KOPT-K1 (cell line): ENCODE data around the gene SPINT2.
"Not testable (repeated sequence)": the region's sequence is repeated elsewhere in the genome, so short reads cannot be mapped to it uniquely, and the experiment has no call there.

Experiments
- H3K27ac ChIP-seq: fragments of 200-600 bp; sonication (generic); 2 replicates; pipeline ENCODE4 v1.5.1; 2016; ENCODE audit warnings: antibody characterized with exemption, mild to moderate bottlenecking, low read depth, low read length; ENCODE audit not compliant: poor library complexity, severe bottlenecking
- H3K36me3 ChIP-seq: fragments of 200-600 bp; sonication (generic); 2 replicates; pipeline ENCODE4 v1.5.1; 2017; ENCODE audit warnings: antibody characterized with exemption, mild to moderate bottlenecking, low read length, moderate library complexity; ENCODE audit not compliant: insufficient read depth
- H3K9me3 ChIP-seq: fragments of 200-600 bp; sonication (generic); 2 replicates; pipeline ENCODE4 v1.5.1; 2017; ENCODE audit warnings: antibody characterized with exemption, low read length, mild to moderate bottlenecking; ENCODE audit not compliant: insufficient read depth, poor library complexity, severe bottlenecking

Gene SPINT2

GRCh38 chr19:38264486-38265212 lies at the start of gene SPINT2:
TSS of gene SPINT2 (plus strand) at chr19:38264573. CDS start at chr19:38264893, 320 bp downstream.
- Histone ChIP-seq H3K36me3 (no peaks in the 10 kb centered on the region), H3K27ac (peak within 1 kb of the TSS; percentile 16), H3K9me3 (no peaks in the 10 kb centered on the region)

- Histone ChIP-seq H3K9me3 (no peaks in the 10 kb centered on the region), H3K27ac (no peak overlapping the region), H3K36me3 (no peaks in the 10 kb centered on the region)
These were observed 47.4 kb upstream of the SPINT2 start for GRCh38 chr19:38216785-38217641.

GRCh38 chr19:38218204-38218603 lies 46.2 kb upstream of the SPINT2 start:
- H3K36me3 ChIP-seq: no peaks in the 10 kb centered on the region
- no peak overlapping the region for H3K27ac ChIP-seq
- no peaks in the 10 kb centered on the region for H3K9me3 ChIP-seq

- no peak overlapping the region for H3K27ac ChIP-seq
- H3K9me3 ChIP-seq: no peaks in the 10 kb centered on the region
- no peaks in the 10 kb centered on the region for H3K36me3 ChIP-seq
These were observed 45.2 kb upstream of the SPINT2 start for GRCh38 chr19:38219221-38219620.

GRCh38 chr19:38221421-38221820 lies 43.0 kb upstream of the SPINT2 start:
- H3K36me3 ChIP-seq: no peaks in the 10 kb centered on the region
- H3K9me3 ChIP-seq: no peaks in the 10 kb centered on the region
- no peak overlapping the region for H3K27ac ChIP-seq

GRCh38 chr19:38221919-38222830 lies 42.2 kb upstream of the SPINT2 start:
- no peaks in the 10 kb centered on the region for H3K9me3 ChIP-seq
- H3K36me3 ChIP-seq: no peaks in the 10 kb centered on the region
- no peak overlapping the region for H3K27ac ChIP-seq

GRCh38 chr19:38223119-38223523 lies 41.3 kb upstream of the SPINT2 start:
- H3K27ac ChIP-seq: no peak overlapping the region

GRCh38 chr19:38223617-38224013 lies 40.8 kb upstream of the SPINT2 start:
- Histone ChIP-seq H3K36me3 (no peaks in the 10 kb centered on the region), H3K27ac (no peak overlapping the region), H3K9me3 (no peaks in the 10 kb centered on the region)

More at GRCh38 chr19:38223119-38223523, 41.3 kb upstream of the SPINT2 start:
- H3K36me3 ChIP-seq: no peaks in the 10 kb centered on the region
- no peaks in the 10 kb centered on the region for H3K9me3 ChIP-seq

GRCh38 chr19:38224014-38224862 lies 40.1 kb upstream of the SPINT2 start, which contains the start of gene DPF1:
TSS of gene DPF1 (minus strand) at chr19:38224222. CDS start at chr19:38224142, 80 bp downstream.
- Histone ChIP-seq H3K27ac (no peak within 1 kb of the TSS), H3K9me3 (no peaks in the 10 kb centered on the region), H3K36me3 (no peaks in the 10 kb centered on the region)

GRCh38 chr19:38224863-38225218 lies 39.5 kb upstream of the SPINT2 start:
- not testable (repeated sequence) for H3K36me3 ChIP-seq, H3K9me3 ChIP-seq, H3K27ac ChIP-seq

- Histone ChIP-seq H3K9me3 (no peaks in the 10 kb centered on the region), H3K27ac (no peak overlapping the region), H3K36me3 (no peaks in the 10 kb centered on the region)
These were observed 36.9 kb upstream of the SPINT2 start for GRCh38 chr19:38227287-38228004.

GRCh38 chr19:38228005-38228377 lies 36.4 kb upstream of the SPINT2 start:
- Histone ChIP-seq H3K9me3 (no peaks in the 10 kb centered on the region), H3K36me3 (no peaks in the 10 kb centered on the region), H3K27ac (no peak overlapping the region)

GRCh38 chr19:38228491-38229439 lies 35.6 kb upstream of the SPINT2 start:
- no peaks in the 10 kb centered on the region for H3K9me3 ChIP-seq
- H3K27ac ChIP-seq: no peak overlapping the region
- no peaks in the 10 kb centered on the region for H3K36me3 ChIP-seq
